OCI-LY7 (cell line): Measurements from ENCODE around the gene MYO9A.

Experiments used
- CTCF ChIP-seq: fragments of 200-600 bp; sonication (generic); conservative IDR thresholded peaks from 2 replicates; pipeline ENCODE4 v1.5.1; 2014; ENCODE audit warnings: mild to moderate bottlenecking, antibody characterized with exemption, low read length, moderate library complexity, mixed read lengths
- EZH2phosphoT487 ChIP-seq: fragments of 200-600 bp; sonication (generic); IDR thresholded peaks from 2 replicates; pipeline ENCODE4 v1.6.1; 2018; ENCODE audit warnings: low read depth, borderline replicate concordance, mild to moderate bottlenecking, mixed run types, antibody characterized with exemption, low read length, moderate library complexity, mixed read lengths

GRCh38 chr15:72141171-72142084 is 23.5 kb upstream of the MYO9A start:
- TF ChIP-seq CTCF, result no peak
- TF ChIP-seq EZH2phosphoT487, result no peak
